Measurements from ENCODE around the gene AGBL3.

AGBL3 gene

DNA sequence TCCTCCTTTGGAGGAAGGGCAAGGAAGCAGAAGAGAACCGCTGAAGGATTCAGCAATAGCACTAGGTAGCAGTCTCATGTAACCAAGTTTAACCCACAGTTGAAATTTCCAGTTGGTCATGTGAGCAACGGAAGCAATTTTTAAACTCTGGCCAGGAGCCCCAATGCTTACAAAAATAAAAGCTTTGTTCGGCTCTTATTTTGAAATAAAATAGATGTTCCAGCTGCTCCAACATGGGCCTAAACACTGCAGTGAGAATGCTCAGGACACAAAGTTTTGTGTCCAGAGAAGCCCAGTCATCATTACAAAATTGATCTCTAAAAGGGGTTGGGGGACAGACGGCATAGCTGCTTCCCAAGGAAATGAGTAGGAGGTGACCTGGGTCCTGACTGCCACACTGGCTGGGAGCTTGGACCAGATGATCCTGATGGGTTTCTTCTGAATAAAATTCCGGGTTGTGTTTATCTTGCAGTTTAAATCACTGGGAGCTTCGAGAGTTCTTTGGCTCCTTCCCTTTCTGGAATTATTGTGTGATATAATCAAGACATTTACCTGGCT, 161.1 kb downstream of the AGBL3 start:
- DNase-seq (ENCODE audit: low read depth in 2 of 2): no peak

DNA sequence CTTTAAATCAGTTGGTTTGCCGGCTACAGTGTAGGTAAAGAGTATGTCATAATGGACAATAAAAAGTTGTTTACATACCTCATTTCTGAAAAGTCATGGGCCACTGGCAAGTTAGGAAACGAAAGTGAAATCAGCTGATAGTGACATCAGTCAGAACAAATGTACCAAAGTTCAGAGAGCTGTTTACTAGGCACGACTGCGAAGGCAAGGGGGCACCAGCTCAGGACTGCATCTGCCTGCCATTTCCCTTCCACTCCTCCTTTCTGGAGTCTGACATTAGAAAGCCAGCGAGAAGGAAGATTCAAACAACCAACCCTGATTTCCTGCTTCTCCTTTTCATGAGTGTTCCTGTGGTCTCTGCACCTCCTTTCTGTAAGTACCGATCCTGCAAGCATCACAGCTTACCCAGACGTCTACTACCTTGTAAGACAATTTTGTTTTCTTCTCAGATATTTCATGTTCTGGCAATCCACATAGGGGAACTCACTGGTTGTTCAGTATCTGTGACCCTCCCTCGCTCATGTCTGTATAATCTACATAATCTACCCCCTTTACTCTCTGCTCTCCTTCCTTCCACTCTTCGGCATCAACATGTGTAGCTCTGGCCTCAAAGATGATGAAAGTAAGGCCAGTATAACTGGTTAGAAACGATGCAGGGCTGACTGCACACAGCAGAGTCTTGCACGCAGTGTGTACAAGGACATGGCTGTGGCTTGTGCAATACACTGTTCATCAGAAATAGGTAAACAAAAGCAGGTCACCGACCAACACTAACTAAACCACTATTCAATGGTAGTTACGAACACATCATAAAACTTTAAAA, 161.8 kb downstream of the AGBL3 start, which contains the start of gene TMEM140:
Gene TMEM140 (plus strand): TSS at position 174 of the 823 bp plus-strand sequence. CDS start 16,370 bp downstream, outside the sequence.
- no peak for DNase-seq (ENCODE audit: low read depth in 2 of 2)

DNA sequence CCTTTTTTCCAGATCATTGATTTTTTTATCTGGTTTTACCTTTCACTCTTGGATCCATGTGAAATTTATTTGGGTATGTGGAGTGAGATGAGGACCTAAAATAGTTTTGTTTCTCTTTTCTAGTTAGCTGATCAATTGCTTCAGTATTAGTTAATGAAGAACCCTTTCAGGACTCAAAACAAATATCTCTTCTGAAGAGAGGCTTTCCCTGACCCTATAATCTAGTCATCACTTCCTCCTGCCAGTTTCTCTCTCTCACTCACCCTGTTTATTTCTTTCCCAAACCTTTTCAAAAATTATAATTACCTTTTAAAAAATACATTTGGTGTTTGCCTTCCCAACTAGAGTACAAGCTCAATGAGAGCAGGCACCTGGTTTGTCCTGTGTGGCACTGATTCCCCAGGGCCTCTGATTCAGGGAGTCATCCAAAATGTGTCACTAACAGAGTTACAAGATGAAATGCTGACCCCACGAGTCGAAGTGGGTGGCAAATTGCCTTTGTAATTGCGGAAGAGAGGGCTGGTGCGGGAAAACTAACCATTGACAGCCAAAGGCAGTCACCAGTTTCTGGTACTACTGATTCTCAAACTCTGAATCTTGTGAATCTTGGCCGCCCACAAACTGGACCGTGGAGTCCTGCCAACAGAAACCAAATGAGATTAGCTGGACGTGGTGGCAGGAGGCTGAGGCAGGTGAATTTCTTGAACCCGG, 163.9 kb downstream of the AGBL3 start:
- DNase-seq (ENCODE audit: low read depth in 2 of 2): no peak

DNA sequence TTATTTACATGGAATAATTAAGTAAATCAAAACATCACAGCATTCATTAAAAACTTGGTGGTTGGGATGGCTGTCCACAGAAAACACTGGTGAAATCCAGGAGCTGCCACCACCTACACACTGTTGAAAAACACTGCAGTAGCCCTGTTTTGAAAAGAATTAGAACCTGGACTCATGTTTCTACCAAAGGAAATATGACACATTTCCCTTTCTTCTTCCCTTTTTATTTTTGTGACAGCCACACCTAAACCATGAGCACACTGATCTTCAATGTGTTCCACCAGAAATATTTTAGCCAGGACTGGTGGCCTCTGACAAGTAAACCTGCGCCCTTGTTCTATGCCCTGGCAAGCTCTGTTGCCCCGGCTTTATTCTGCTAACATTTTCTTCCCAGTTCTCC, 164.8 kb downstream of the AGBL3 start:
- DNase-seq (ENCODE audit: low read depth in 2 of 2): no peak

DNA sequence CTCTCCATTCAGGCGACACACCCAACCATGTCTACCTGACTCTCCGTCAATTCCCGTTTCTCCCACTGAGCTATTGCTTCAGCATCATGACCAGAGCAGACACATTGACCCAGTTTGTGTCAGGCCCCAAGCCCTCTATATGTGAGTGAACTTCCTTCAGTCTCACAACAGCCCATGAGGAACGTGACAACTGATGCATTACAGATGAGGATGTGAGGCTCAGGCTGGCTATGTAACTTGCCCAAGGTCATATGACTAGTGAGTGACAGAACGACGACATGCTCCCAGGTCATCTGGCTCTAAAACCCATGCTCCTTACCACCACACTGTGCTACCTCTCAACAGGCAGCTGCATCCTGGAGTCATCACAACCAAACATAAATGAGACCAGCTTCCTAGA, 165.2 kb downstream of the AGBL3 start:
- no peak for DNase-seq (ENCODE audit: low read depth in 2 of 2)

DNA sequence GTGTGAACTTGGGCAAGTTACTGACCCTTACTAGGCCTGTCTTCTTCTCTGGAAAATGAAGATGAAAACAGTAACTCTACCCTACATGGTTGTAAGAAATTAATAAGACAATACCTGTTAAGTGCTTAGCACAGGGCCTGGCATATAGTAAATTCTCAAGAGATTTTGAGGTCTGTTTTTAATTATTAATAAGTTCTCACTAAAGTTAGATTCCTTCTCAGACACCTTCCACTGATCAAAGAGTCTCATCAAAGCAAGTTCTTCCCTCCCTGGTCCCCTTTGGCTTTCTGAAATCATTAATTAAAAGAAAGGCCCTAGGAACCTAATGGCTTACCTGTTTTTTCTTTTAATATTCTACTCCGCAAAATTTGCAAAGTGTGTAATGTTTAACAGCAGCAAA, 166.1 kb downstream of the AGBL3 start:
- no peak for DNase-seq (ENCODE audit: low read depth in 2 of 2)

DNA sequence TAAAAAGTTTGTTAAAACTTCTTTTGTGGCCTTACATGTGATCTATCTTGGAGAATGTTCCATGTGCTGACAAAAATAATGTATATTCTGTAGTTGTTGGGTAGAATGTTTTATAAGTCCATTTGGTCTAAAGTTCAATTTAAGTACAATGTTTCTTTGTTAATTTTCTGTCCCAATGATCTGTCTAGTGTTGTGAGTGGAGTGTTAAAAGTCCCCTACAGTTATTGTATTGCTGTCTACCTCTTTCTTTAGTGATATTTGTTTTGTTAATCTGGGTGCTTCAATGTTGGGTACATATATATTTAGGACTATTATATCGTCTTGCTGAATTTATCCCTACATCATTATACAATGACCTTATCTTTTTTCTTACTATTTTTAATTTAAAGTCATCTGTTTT, 168.4 kb downstream of the AGBL3 start:
- DNase-seq (ENCODE audit: low read depth in 2 of 2): no peak

DNA sequence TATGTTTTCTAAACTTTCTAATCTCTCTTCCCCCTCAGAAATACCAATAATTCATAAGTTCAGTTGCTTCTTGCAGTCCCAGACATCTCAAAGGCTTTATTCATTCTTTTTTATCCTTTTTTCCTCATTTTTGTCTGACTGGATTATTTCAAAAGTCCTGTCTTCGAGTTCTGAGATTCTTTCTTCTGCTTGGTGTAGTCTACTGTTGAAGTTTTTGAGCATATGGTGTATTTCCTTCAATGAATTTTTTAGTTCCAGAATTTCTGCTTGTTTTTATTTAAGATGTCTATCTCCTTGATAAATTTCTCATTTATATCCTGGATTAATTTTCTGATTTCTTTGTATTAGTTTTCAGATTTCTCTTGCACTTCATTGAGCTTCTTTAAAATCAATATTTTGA, 170.0 kb downstream of the AGBL3 start:
- DNase-seq (ENCODE audit: low read depth in 2 of 2): no peak

DNA sequence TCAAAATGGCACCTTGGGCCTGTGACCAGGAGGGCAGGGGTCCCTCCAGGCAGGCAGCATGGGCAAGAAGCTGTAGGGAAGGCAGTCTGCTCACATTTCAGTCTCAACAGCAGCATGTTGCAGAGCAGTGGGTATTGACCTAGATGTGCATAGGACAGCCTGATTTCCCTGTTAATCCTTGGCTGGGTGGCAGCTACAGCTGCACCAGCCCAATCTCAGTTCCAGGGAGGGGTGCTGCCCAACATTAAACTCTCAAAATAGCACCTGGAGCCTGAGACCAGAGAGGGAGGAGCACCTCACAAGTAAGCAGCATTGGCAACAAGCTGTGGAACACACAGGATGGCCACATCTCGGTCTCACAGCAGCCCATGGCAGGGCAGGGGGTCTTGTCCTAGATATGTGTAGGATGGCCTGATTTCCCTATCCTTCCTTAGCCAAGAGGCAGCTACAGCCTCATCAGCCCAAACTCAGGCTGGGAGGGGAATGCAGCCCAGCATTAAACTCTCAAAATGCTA, 171.9 kb downstream of the AGBL3 start:
- no peak for DNase-seq (ENCODE audit: low read depth in 2 of 2)

DNA sequence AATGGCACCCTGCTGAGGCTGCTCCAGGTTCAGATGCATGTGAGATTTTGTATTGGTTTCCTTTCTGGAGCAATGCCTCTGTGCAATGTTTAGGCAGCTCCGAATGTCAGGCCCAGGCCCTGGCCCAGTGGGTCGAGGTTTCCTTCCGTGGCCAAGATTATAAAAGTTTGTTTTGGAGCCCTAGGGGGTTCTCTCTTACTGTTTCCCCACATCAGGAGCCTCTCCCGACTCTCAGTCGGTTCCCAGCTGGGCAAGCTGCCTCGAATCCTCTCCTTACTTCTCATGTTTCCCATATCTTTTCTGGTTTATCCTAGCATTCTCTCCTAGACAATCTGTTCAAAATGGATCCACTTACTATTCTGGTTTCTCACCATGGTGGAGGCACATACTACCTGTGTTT, 172.6 kb downstream of the AGBL3 start:
- DNase-seq (ENCODE audit: low read depth in 2 of 2): no peak

DNA sequence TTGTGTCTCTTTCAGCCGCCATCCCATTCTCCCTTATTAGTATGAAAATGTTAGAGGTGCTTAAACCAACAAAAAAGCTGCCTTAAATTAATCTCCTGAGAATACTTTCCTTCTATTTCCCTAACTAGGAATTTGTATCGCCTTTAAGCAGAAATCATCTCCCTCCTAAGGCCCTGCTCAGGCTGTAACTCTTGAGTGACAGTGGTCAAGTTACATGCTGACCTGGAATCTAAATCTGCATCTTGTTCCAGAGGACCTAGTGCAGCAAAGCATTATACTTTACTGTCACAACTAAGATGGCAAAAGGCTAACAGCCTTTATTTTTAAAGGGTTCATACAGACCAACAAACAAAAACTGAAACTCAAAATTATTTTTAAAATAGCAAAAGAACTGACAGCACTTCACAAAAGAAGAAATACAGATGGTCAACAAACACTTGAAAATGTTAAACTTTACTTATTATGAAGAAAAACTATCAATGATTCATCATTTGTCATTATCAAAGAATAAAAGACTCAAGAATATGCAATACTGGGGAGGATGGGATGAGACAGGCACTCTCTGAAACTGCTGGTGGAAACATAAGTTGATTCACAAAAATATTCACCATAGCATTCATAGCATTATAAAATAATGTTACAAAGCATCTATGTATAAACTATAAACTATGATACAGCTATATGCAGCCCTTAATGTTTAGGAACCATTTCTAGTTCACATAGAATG, 173.2 kb downstream of the AGBL3 start:
- DNase-seq (ENCODE audit: low read depth in 2 of 2): no peak

DNA sequence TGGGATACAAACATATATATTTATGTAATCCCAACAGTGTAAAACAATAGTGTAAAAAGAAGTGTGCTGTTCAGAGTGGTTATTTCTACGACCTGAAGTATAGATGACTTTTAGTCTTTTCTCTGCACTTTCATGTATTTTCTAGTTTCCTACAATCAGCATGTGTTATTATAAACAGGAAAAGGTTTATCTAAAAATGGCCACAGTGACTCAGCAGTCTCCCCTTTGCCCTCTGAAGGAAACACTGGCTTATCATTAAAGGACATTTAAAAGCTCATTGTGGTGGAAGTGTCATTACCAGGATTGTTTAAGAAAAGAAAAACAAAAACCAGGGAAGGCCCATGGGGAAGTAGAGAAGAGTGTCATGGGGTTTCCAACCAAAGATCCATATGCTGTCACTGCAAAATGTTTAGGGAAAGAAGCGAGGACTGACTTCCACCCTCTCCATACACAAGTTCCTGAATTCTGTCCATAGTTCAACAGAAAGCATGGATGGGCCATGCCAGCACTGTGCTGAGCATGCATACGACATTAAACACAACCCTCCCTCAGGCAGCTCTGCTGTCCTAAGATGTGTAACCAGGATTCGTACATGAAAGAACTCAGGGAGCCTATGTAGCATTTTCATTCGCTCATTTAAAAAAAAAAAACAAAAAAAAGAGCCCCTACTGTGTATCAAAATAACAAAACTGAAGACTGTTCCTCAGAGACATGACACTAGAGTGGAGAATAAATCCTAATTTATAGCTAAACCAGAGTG, 174.0 kb downstream of the AGBL3 start:
- no peak for DNase-seq (ENCODE audit: low read depth in 2 of 2)

DNA sequence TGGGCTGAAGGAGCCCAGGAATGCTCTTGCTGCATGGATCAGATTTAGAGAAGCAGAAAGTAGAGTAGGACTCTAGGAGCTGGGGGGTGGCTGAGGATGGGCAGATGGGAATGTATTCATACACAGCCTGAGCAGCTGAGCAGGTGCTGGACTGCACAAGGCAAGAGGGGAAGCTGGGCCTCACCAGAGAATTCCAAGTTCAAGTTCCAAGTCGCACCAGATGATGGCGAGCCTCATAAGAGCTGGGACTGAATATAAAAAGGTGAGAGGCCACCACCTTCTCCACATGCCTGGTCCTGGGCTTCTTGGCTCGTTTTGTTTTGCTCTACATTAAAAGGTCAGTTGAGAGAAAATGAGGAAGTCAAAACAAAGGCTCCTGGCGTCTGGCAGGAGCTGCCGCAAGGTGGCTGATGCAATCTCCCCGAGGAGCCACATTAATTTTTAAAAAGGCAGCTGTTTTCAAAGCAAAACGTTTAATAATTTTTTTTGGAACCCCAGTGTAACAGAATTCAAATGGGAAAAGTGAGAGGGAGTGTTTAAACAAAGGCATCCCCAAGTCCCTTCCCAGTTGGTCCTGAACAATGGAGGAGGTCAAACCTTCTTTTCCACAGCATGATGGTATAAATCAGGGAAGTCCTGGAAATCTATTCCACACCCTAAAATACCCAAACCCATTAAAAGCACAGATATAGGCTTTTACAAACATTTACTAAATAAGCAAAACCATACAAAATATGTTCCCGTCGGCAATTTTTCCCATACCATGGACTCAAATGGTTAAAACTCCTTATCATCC, 174.7 kb downstream of the AGBL3 start:
- no peak for DNase-seq (ENCODE audit: low read depth in 2 of 2)

DNA sequence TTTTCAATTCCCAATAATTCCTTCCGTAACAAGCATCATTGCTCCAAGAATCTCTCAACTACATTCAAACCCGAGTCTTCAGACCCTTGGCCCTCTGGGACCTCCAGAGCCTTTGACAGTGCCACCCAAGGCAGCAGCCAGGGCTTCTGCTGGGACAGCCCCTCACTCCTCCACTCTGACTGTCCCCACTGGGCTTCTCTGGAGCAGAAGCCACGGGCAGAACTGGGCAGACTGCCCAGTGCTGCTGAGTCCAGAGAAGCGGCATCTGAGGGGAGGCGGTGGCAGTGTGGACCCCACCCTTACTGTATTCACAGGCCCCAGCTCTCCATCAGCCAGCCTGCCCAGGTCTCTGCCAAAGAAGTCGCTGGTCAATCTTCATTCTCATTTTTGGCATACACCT, 175.4 kb downstream of the AGBL3 start:
- no peak for DNase-seq (ENCODE audit: low read depth in 2 of 2)

DNA sequence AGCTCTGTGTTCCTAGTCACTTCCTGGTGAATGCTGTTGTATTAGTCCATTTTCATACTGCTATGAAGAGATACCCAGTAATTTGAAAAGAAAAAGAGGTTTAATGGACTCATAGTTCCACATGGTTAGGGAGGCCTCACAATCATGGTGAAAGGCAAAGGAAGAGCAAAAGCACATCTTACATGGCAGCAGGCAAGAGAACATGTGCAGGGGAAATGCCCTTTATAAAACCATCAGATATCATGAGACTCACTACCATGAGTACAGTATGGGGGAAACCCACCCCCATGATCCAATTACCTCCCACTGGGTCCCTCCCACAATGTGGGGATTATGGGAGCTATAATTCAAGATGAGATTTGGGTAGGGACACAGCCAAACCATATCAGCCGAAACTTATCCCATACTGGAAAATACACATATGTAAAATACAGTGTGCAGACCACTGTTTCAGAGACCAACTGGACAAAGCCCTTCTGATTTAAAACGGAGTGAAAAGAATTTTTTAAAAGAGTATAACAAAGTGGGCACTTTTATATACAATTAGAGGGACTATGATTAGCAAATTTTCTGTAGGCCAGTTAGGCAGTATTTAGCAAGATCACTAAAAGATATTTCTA, 176.2 kb downstream of the AGBL3 start:
- DNase-seq (ENCODE audit: low read depth in 2 of 2): no peak

DNA sequence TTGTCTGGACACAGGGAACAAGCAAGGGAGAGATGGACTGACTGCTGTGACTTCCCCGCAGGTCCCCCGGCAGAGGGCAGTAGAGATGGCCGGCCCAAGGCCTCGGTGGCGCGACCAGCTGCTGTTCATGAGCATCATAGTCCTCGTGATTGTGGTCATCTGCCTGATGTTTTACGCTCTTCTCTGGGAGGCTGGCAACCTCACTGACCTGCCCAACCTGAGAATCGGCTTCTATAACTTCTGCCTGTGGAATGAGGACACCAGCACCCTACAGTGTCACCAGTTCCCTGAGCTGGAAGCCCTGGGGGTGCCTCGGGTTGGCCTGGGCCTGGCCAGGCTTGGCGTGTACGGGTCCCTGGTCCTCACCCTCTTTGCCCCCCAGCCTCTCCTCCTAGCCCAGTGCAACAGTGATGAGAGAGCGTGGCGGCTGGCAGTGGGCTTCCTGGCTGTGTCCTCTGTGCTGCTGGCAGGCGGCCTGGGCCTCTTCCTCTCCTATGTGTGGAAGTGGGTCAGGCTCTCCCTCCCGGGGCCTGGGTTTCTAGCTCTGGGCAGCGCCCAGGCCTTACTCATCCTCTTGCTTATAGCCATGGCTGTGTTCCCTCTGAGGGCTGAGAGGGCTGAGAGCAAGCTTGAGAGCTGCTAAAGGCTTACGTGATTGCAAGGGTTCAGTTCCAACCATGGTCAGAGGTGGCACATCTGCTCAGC, 178.2 kb downstream of the AGBL3 start:
- no peak for DNase-seq (ENCODE audit: low read depth in 2 of 2)

DNA sequence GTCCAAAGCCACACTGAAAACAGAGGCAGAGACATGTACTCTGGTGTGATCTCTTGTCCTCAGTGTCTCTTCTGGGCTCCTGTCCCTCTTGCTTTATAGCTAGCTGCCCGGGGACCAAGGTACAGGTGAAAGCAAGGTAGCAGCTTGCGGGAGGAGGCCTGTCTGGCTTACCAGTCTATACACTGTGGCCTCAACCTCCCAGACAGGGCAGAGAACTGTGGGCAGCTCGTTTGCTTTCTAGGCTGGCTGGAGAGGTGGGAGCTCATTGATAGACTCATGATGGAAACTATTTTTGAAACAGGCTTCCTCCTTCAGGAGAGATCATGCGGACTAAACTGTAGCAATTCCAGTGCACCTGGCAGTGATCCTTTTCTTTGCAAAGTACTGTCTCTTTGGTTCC, 179.6 kb downstream of the AGBL3 start:
- no peak for DNase-seq (ENCODE audit: low read depth in 2 of 2)

DNA sequence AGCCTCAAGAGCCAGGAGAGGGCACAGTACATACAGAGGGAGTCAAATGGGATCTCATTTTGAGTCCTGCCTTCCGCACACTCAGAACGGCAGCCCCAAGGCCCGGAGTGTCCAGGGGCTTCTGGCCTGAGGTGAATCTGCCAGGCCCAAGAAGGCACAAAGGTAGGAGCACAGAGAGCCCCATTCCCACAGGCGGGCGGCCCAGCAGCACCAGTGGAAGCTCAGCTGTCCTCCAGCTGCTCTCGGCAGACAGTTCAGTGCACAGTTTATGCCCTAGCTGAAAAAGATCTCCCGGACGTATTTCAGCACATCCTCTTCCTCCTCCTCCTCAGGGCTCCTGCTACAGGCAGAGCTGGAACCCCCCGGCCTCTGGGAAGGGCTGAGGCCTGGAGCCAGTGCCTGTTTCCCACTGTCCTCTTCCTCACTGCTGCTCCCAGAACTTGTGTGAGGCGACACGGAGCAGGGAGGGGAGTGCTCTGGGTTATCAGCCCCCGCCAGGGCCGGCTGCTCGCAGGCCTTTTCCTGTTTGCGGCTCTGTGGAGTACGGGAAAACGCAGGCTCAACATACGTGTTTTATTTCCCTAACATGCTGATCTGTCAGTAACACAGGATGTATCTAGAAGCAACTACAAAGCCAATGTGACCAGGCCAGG, 180.2 kb downstream of the AGBL3 start:
- DNase-seq (ENCODE audit: low read depth in 2 of 2): no peak

DNA sequence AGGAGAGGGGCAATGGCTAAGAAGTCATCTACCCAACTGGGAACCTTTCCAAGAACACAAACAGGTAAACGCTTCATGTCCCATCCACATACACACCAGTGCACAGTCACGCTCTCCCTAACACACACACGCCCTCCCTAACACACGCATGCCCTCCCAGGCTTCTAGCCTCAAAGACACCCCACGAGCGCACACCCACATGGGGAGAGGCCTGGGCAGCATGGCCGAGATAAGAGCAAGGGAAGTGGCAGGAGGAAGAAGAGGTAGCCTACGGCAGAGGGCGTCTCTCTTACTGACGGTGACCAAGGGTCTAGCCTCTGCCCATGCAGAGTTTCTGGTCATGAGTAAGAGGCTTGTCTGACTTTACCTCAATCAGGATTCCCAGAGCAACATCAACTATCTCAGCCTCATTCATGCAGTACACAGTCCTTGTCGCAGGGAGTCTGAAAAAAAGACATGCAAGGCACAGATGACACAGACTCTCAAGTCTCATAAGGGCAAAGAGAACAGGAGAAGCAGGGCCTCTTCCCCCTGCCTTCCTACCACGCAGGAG, 181.1 kb downstream of the AGBL3 start:
- no peak for DNase-seq (ENCODE audit: low read depth in 2 of 2)
